Caco-2 (cell line): ENCODE results near the gene TMEM191C. TPM values are rescaled to one million over a fixed set of nuclear protein-coding genes. Genes with fewer than 3 reads are reported as not detected.
"Not testable (repeated sequence)": the region's sequence is repeated elsewhere in the genome, so short reads cannot be mapped to it uniquely, and the experiment has no call there.

Experiments
- BruUV-seq: library from RNA; stranded (reverse); fragments of 400-500 nt; replicated peaks from 2 replicates; lab custom pipeline; 2021; lab: Mats Ljungman, UMichigan
- CTCF ChIA-PET: fragments of 300-600 bp; sonication (Branson Sonifier 250); formaldehyde crosslinking; loops from one replicate; lab custom pipeline; 2022; ENCODE audit warnings: antibody characterized with exemption; lab: Charles Lee
- POLR2A ChIA-PET: fragments of 300-600 bp; sonication (Branson Sonifier 250); formaldehyde crosslinking; loops from one replicate; lab custom pipeline; 2022; ENCODE audit warnings: antibody characterized with exemption; lab: Charles Lee
- DNase-seq, 2 experiments: peaks; one replicate each; pipeline versions ENCODE4 v3.0.0 to v3.0.0-alpha.2; 2020 to 2022
- H3K27me3 ChIP-seq: replicated peaks from 2 replicates; pipeline ENCODE4 v1.6.0; 2011; ENCODE audit warnings: low read length; ENCODE audit not compliant: control insufficient read depth, insufficient read depth
- H3K36me3 ChIP-seq: 2 replicates; pipeline ENCODE4 v1.5.1; 2011; ENCODE audit warnings: low read length; ENCODE audit not compliant: control insufficient read depth, insufficient read depth
- H3K4me1 ChIP-seq: fragments of 250-450 bp; sonication (Bioruptor Pico); 2 replicates; pipeline ENCODE4 v1.5.1; 2020; ENCODE audit warnings: mild to moderate bottlenecking
- H3K4me3 ChIP-seq: 2 replicates; pipeline ENCODE4 v1.5.1; 2011; ENCODE audit warnings: low read depth, mild to moderate bottlenecking, control low read depth, low read length
- H3K9me3 ChIP-seq: fragments of 250-450 bp; sonication (Bioruptor Pico); 2 replicates; pipeline ENCODE4 v1.5.1; 2020; ENCODE audit warnings: mild to moderate bottlenecking, moderate library complexity
- H3K27ac Mint-ChIP-seq: one replicate; pipeline ENCODE4 v1.8.0; 2022; ENCODE audit warnings: mixed read lengths; ENCODE audit not compliant: unreplicated experiment
- H3K27me3 Mint-ChIP-seq: one replicate; pipeline ENCODE4 v1.8.0; 2022; ENCODE audit warnings: mixed read lengths; ENCODE audit not compliant: insufficient read depth, unreplicated experiment
- H3K36me3 Mint-ChIP-seq: one replicate; pipeline ENCODE4 v1.8.0; 2022; ENCODE audit warnings: mild to moderate bottlenecking, mixed read lengths; ENCODE audit not compliant: insufficient read depth, unreplicated experiment
- H3K4me1 Mint-ChIP-seq: one replicate; pipeline ENCODE4 v1.8.0; 2022; ENCODE audit warnings: low read depth, mixed read lengths; ENCODE audit not compliant: unreplicated experiment
- H3K4me3 Mint-ChIP-seq: one replicate; pipeline ENCODE4 v1.8.0; 2022; ENCODE audit warnings: mild to moderate bottlenecking, moderate library complexity, mixed read lengths; ENCODE audit not compliant: unreplicated experiment
- H3K9me3 Mint-ChIP-seq: one replicate; pipeline ENCODE4 v1.8.0; 2022; ENCODE audit warnings: mixed read lengths; ENCODE audit not compliant: unreplicated experiment
- intact Hi-C: fragments of 100-400 bp; cut with micrococcal nuclease; formaldehyde crosslinking; loops from one replicate; pipeline ENCODE4 v1.10.0; 2022; ENCODE audit not compliant: unreplicated experiment
- total RNA-seq: library from RNA; stranded (reverse); gene quantifications from 2 replicates; pipeline ENCODE4 v1.2.3, GENCODE V29; 2022

The TMEM191C gene
- total RNA-seq, 1 experiment from 2014 or later: 8.5 TPM

GRCh38 chr22:21435998-21436810, 31.0 kb upstream of the TMEM191C start:
- H3K4me1 Mint-ChIP-seq, H3K4me3 ChIP-seq, intact Hi-C loops, BruUV-seq, H3K27ac Mint-ChIP-seq, H3K9me3 Mint-ChIP-seq, CTCF ChIA-PET, H3K4me3 Mint-ChIP-seq, H3K36me3 ChIP-seq, H3K4me1 ChIP-seq, POLR2A ChIA-PET, H3K27me3 Mint-ChIP-seq, H3K9me3 ChIP-seq, H3K27me3 ChIP-seq, H3K36me3 Mint-ChIP-seq: not testable (repeated sequence)
- peak in 1 of 2 experiments; percentile 9 for DNase-seq

GRCh38 chr22:21438013-21438412, 29.2 kb upstream of the TMEM191C start:
- H3K4me3 Mint-ChIP-seq, POLR2A ChIA-PET, intact Hi-C loops, H3K27me3 ChIP-seq, H3K36me3 Mint-ChIP-seq, BruUV-seq, H3K4me1 Mint-ChIP-seq, H3K4me3 ChIP-seq, H3K27me3 Mint-ChIP-seq, CTCF ChIA-PET, H3K27ac Mint-ChIP-seq, H3K36me3 ChIP-seq, H3K4me1 ChIP-seq, H3K9me3 ChIP-seq, H3K9me3 Mint-ChIP-seq: not testable (repeated sequence)
- DNase-seq: peak; percentile 0 to 5

GRCh38 chr22:21440018-21440636, 27.1 kb upstream of the TMEM191C start:
- H3K4me3 Mint-ChIP-seq, H3K4me1 Mint-ChIP-seq, H3K27ac Mint-ChIP-seq, H3K4me1 ChIP-seq, BruUV-seq, H3K9me3 Mint-ChIP-seq, H3K27me3 ChIP-seq, H3K4me3 ChIP-seq, CTCF ChIA-PET, DNase-seq, H3K9me3 ChIP-seq, intact Hi-C loops, H3K36me3 ChIP-seq, POLR2A ChIA-PET, H3K36me3 Mint-ChIP-seq, H3K27me3 Mint-ChIP-seq: not testable (repeated sequence)

DNA sequence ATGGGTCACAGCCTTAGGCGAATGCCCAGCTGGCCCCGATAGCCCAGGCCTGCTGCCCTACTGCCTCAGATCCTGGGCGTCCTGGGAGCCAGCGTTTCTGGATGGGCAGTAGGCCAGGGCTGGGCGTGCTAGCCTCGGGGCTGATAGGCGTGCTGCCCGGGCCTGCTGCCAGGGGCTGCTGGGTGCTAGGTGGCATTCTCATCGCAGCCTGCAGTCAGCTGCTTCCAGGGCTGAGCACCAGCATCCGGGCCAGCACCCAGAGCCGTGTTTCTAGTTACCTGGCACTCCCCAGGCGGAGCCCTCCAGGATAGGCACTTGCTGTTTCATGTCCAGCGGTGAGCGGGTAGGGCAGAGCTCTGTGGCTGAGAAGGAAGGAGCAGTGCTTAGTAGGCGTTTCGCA, 26.5 kb upstream of the TMEM191C start:
- intact Hi-C loops, CTCF ChIA-PET, BruUV-seq: not testable (repeated sequence)

DNA sequence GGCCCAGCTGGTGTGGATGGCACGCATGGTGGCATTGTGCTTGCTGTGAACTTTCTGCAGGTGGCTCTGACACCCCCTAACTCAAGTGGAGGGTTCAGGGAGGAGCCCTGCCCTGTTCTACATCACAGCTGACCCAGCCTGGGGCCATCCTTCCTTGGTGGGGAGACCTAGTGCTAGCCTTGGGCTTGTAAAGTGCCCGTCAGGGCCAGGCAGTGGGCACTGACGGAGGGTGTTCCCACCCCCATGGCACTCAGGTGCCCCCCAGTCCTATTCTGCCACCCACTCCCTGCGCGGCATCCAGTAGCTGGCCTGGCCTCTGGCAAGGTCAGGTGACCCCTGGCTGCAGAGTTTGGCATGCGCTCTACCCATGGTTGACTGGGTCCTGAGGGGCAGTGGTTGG, 26.0 kb upstream of the TMEM191C start:
- intact Hi-C loops, H3K9me3 Mint-ChIP-seq, H3K4me3 Mint-ChIP-seq: not testable (repeated sequence)

More for the DNA sequence above, 26.5 kb upstream of the TMEM191C start:
- H3K36me3 ChIP-seq, H3K27ac Mint-ChIP-seq, H3K4me3 ChIP-seq, H3K9me3 Mint-ChIP-seq, H3K4me1 Mint-ChIP-seq, POLR2A ChIA-PET, H3K36me3 Mint-ChIP-seq, H3K27me3 Mint-ChIP-seq, H3K27me3 ChIP-seq, H3K4me1 ChIP-seq, H3K4me3 Mint-ChIP-seq, DNase-seq, H3K9me3 ChIP-seq: not testable (repeated sequence)

GRCh38 chr22:21442123-21442522, 25.1 kb upstream of the TMEM191C start:
- H3K9me3 Mint-ChIP-seq, POLR2A ChIA-PET, intact Hi-C loops, DNase-seq, BruUV-seq, H3K4me1 Mint-ChIP-seq, CTCF ChIA-PET, H3K27me3 Mint-ChIP-seq, H3K4me3 Mint-ChIP-seq, H3K9me3 ChIP-seq, H3K36me3 ChIP-seq, H3K27ac Mint-ChIP-seq, H3K4me1 ChIP-seq, H3K27me3 ChIP-seq, H3K4me3 ChIP-seq: not testable (repeated sequence)
- H3K36me3 Mint-ChIP-seq: peaks cover 23% of the 10 kb centered on the region

More for the DNA sequence above, 26.0 kb upstream of the TMEM191C start:
- H3K36me3 ChIP-seq, CTCF ChIA-PET, H3K4me1 Mint-ChIP-seq, H3K27ac Mint-ChIP-seq, H3K27me3 ChIP-seq, H3K27me3 Mint-ChIP-seq, POLR2A ChIA-PET, H3K9me3 ChIP-seq, H3K4me1 ChIP-seq, H3K4me3 ChIP-seq, BruUV-seq: not testable (repeated sequence)
- peak in 1 of 2 experiments; percentile 0 for DNase-seq
- H3K36me3 Mint-ChIP-seq: peaks cover 14% of the 10 kb centered on the region

DNA sequence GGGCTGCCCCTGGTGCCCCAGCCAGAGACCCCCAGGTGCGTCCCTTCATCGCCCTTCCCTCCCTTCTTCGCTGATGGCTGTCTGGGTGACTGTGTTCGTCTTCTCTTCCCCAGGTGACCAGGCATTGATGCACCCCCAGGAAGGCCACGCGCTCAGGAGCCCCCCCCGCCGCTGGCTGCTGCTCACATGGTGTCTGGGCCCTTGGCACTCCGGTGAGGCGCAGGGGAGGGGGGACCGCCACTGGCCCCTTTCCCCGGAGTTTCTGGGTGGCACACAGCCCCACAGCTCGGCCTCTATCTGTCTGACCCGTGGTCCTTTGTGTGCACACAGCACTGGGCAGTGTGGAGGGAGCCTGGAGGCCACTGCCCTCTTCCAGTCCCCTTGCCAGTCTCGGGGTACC, 24.5 kb upstream of the TMEM191C start:
- H3K4me3 Mint-ChIP-seq, H3K4me1 Mint-ChIP-seq, H3K4me3 ChIP-seq, H3K27ac Mint-ChIP-seq, CTCF ChIA-PET, H3K27me3 ChIP-seq, POLR2A ChIA-PET, BruUV-seq, H3K9me3 Mint-ChIP-seq, H3K27me3 Mint-ChIP-seq, intact Hi-C loops, H3K36me3 ChIP-seq, H3K4me1 ChIP-seq, H3K9me3 ChIP-seq: not testable (repeated sequence)
- DNase-seq: peak in 1 of 2 experiments; percentile 0
- peaks cover 27% of the 10 kb centered on the region for H3K36me3 Mint-ChIP-seq
